MCF 10A (cell line): ENCODE measurements around the gene LEMD3. TPM values are rescaled to one million over a fixed set of nuclear protein-coding genes. Genes with fewer than 3 reads are reported as not detected.
"Not testable (repeated sequence)": the region's sequence is repeated elsewhere in the genome, so short reads cannot be mapped to it uniquely, and the experiment has no call there.

Experiments
- BruUV-seq: library from RNA; stranded (reverse); fragments of 400-500 nt; replicated peaks from 2 replicates; lab custom pipeline; 2021; lab: Mats Ljungman, UMichigan
- CTCF ChIA-PET: fragments of 300-600 bp; sonication (Branson Sonifier 250); formaldehyde crosslinking; extraction: SDS; loops from one replicate; lab custom pipeline; 2021; ENCODE audit warnings: antibody characterized with exemption, inconsistent platforms; lab: Yijun Ruan, JAX
- POLR2A ChIA-PET: fragments of 300-600, 350-650 bp; sonication (Branson Sonifier 250); formaldehyde crosslinking; extraction: SDS; loops from one replicate; lab custom pipeline; 2020; ENCODE audit warnings: antibody characterized with exemption, inconsistent platforms; lab: Yijun Ruan, JAX
- DNase-seq: peaks from one replicate; pipeline ENCODE4 v3.0.0-alpha.2; 2018; ENCODE audit not compliant: unreplicated experiment
- H3K27ac Mint-ChIP-seq: one replicate; pipeline ENCODE4 v1.8.0; 2022; ENCODE audit warnings: mild to moderate bottlenecking, low read depth, mixed read lengths; ENCODE audit not compliant: unreplicated experiment
- H3K27me3 Mint-ChIP-seq: one replicate; pipeline ENCODE4 v1.8.0; 2022; ENCODE audit warnings: mixed read lengths; ENCODE audit not compliant: insufficient read depth, unreplicated experiment
- H3K36me3 Mint-ChIP-seq: one replicate; pipeline ENCODE4 v1.8.0; 2022; ENCODE audit warnings: mild to moderate bottlenecking, moderate library complexity, mixed read lengths; ENCODE audit not compliant: insufficient read depth, unreplicated experiment
- H3K4me1 Mint-ChIP-seq: one replicate; pipeline ENCODE4 v1.8.0; 2022; ENCODE audit warnings: mixed read lengths; ENCODE audit not compliant: insufficient read depth, unreplicated experiment
- H3K4me3 Mint-ChIP-seq: one replicate; pipeline ENCODE4 v1.8.0; 2022; ENCODE audit warnings: mild to moderate bottlenecking, moderate library complexity, mixed read lengths; ENCODE audit not compliant: unreplicated experiment
- H3K9me3 Mint-ChIP-seq: one replicate; pipeline ENCODE4 v1.8.0; 2022; ENCODE audit warnings: mixed read lengths; ENCODE audit not compliant: unreplicated experiment
- intact Hi-C: fragments of 100-400 bp; cut with micrococcal nuclease; formaldehyde crosslinking; loops from 2 replicates; pipeline ENCODE4 v1.14.1; 2022
- total RNA-seq: library from RNA; stranded (reverse); gene quantifications from 2 replicates; pipeline ENCODE4 v1.2.3, GENCODE V29; 2022
- TF ChIP-seq, protein P1 (sequence below): fragments of 200-600 bp; IDR thresholded peaks from one replicate; pipeline ENCODE4 v1.8.0; 2022; ENCODE audit warnings: antibody characterized with exemption, mild to moderate bottlenecking; ENCODE audit not compliant: unreplicated experiment

The LEMD3 gene
- total RNA-seq, 1 experiment from 2014 or later: 21.8 TPM

DNA sequence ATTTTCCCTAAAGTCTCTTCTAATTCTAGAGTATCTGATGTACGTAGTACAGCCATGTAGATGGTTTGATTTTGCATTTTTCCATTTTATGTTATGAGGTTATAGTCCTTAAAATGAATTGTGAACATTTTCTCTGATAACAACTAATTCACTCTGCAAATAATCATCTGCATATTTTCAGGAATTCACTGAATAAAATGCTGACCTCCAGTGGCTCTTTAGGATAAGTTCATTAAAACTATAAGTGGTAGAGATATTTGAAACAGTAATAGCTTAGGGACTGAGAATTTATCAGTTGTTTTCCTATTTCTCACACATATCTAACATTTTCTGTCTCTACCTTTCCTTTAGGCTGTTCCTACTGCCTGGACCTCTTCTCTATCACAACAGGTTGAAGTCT, 113.5 kb downstream of the LEMD3 start:
- CTCF ChIA-PET: interaction anchor here (0.5 to 1.6 kb wide), 6 partner anchors 64 to 477 kb away, joined by 3 to 6 read pairs (median 4); no protein-coding TSS in a partner anchor
- intact Hi-C loops: loop anchor here (2.0 kb wide), 1 partner anchor 392 kb away; no protein-coding TSS in a partner anchor
- Mint-ChIP-seq H3K4me3 (no peak overlapping the region), H3K4me1 (peaks cover 12% of the 10 kb centered on the region), H3K9me3 (no peaks in the 10 kb centered on the region), H3K36me3 (no peaks in the 10 kb centered on the region), H3K27ac (no peak overlapping the region), H3K27me3 (no peaks in the 10 kb centered on the region)
- TF ChIP-seq, protein P1, sequence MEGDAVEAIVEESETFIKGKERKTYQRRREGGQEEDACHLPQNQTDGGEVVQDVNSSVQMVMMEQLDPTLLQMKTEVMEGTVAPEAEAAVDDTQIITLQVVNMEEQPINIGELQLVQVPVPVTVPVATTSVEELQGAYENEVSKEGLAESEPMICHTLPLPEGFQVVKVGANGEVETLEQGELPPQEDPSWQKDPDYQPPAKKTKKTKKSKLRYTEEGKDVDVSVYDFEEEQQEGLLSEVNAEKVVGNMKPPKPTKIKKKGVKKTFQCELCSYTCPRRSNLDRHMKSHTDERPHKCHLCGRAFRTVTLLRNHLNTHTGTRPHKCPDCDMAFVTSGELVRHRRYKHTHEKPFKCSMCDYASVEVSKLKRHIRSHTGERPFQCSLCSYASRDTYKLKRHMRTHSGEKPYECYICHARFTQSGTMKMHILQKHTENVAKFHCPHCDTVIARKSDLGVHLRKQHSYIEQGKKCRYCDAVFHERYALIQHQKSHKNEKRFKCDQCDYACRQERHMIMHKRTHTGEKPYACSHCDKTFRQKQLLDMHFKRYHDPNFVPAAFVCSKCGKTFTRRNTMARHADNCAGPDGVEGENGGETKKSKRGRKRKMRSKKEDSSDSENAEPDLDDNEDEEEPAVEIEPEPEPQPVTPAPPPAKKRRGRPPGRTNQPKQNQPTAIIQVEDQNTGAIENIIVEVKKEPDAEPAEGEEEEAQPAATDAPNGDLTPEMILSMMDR: peak; percentile 14
- BruUV-seq: no TSS peak
- POLR2A ChIA-PET: interaction anchor here (0.6 kb wide), 1 partner anchor 53 kb away, joined by 3 read pairs; no protein-coding TSS in a partner anchor
- no peak for DNase-seq

DNA sequence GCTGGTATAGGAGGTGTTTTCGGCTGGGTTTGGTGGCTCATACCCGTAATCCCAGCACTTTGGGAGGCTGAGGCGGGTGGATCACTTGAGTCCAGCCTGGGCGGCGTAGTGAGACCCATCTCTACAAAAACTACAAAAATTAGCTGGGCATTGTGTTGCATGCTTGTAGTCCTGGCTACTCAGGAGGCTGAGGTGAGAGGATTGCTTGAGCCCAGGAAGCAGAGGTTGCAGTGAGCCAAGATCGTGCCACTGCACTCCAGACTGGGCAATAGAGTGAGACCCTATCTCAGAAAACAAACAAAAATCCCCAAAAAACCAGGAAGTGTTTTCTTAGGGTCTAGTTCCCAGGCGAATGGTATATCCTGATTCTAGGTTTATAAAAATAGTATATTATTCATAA, 116.1 kb downstream of the LEMD3 start:
- H3K27me3 Mint-ChIP-seq, H3K36me3 Mint-ChIP-seq, H3K9me3 Mint-ChIP-seq, H3K27ac Mint-ChIP-seq, DNase-seq, POLR2A ChIA-PET, intact Hi-C loops, H3K4me3 Mint-ChIP-seq, BruUV-seq, H3K4me1 Mint-ChIP-seq: not testable (repeated sequence)
- CTCF ChIA-PET: interaction anchor here (1.4 kb wide), 1 partner anchor 394 kb away, joined by 3 read pairs; no protein-coding TSS in a partner anchor

DNA sequence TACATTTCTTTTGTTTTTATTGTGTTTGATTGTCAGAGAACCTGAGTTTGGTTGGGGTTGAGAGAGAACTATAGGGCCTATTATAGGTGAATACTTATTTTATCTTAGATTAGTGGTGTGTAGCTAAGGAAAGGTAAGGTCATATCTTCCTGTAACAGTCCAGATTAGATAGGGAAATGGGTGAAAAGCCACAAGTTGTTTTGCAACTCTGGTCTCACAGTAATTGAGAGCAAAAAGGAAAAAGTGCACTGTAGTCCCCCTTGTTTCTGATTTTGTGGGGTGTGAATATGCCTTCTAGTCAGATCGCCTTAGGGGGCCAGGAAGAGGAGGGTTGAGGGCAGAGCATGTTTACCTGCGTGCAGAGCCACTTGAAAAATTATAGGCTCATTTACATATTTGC, 118.0 kb downstream of the LEMD3 start:
- H3K36me3 Mint-ChIP-seq: no peaks in the 10 kb centered on the region
- H3K9me3 Mint-ChIP-seq: no peaks in the 10 kb centered on the region
- no peaks in the 10 kb centered on the region for H3K27me3 Mint-ChIP-seq
- DNase-seq: no peak
- no peak overlapping the region for H3K27ac Mint-ChIP-seq
- TF ChIP-seq, protein P1: no peak
- H3K4me1 Mint-ChIP-seq: no peaks in the 10 kb centered on the region
- intact Hi-C loops: no loop called here
- ChIA-PET POLR2A (interaction anchor here (0.9 kb wide), 1 partner anchor 14 kb away, joined by 3 read pairs; no protein-coding TSS in a partner anchor), CTCF (interaction anchor here (0.9 to 1.3 kb wide), 2 partner anchors 13 to 14 kb away, joined by 3 to 5 read pairs; no protein-coding TSS in a partner anchor)
- BruUV-seq: no TSS peak
- H3K4me3 Mint-ChIP-seq: no peak overlapping the region

DNA sequence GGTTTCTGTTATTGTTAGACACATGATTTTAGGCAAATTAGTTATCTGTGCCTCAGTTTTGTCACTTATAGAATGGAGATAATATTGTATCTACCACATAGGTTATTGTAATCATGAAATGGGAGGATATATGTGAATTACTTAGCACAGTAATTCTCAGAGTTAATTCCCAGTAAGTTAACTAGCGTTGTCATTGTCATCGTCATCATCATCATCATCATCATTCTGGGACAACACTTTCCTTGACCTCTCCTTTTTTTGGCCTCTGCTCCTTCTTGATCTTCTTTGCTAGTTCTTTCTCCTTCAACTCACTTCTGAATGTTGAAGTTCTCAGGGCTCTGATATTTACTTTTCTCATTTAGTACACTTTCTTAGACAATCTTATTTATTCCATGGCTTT, 122.9 kb downstream of the LEMD3 start:
- no peaks in the 10 kb centered on the region for H3K9me3 Mint-ChIP-seq
- ChIA-PET CTCF (interaction anchor here (2.5 kb wide), 1 partner anchor 10 kb away, joined by 6 read pairs; no protein-coding TSS in a partner anchor), POLR2A (no interaction called here)
- H3K4me3 Mint-ChIP-seq: no peak overlapping the region
- no peak overlapping the region for H3K27ac Mint-ChIP-seq
- intact Hi-C loops: no loop called here
- no peak for DNase-seq
- peaks cover 6% of the 10 kb centered on the region for H3K36me3 Mint-ChIP-seq
- no peaks in the 10 kb centered on the region for H3K27me3 Mint-ChIP-seq
- TF ChIP-seq, protein P1: no peak
- no TSS peak for BruUV-seq
- no peaks in the 10 kb centered on the region for H3K4me1 Mint-ChIP-seq
